ENCODE data around the gene C1QTNF3.

DNA sequence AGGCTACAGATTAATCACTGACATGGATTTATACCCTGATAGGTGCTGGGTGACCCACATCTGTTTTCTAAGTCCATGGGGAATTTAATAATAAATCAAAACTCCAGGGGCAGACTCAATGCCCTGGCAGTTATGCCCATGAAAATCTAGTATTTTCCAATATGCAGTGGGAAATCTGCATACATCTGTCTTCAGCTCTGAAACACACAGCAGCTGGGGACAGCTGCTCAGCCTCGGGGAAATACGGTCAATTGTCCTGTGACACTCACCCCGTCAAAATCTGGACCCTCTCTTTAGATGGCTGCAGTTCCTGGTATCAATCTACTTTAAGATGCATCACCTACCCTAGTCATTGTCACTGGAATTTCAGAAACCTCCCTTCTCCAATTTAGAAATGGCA lies 12.7 kb upstream of the C1QTNF3 start:
- TF ChIP-seq, protein P1, sequence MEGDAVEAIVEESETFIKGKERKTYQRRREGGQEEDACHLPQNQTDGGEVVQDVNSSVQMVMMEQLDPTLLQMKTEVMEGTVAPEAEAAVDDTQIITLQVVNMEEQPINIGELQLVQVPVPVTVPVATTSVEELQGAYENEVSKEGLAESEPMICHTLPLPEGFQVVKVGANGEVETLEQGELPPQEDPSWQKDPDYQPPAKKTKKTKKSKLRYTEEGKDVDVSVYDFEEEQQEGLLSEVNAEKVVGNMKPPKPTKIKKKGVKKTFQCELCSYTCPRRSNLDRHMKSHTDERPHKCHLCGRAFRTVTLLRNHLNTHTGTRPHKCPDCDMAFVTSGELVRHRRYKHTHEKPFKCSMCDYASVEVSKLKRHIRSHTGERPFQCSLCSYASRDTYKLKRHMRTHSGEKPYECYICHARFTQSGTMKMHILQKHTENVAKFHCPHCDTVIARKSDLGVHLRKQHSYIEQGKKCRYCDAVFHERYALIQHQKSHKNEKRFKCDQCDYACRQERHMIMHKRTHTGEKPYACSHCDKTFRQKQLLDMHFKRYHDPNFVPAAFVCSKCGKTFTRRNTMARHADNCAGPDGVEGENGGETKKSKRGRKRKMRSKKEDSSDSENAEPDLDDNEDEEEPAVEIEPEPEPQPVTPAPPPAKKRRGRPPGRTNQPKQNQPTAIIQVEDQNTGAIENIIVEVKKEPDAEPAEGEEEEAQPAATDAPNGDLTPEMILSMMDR (IDR thresholded peaks at IDR 0.05): no peak
- no peak for TF ChIP-seq POLR2A (IDR thresholded peaks at IDR 0.05)
